ENCODE measurements around the gene MYH14. TPM values are rescaled to one million over a fixed set of nuclear protein-coding genes. Genes with fewer than 3 reads are reported as not detected.

The MYH14 gene
- total and polyA plus RNA-seq, 2 of the 8 experiments (the other 6 are each of a cell fraction or from before 2014, with no cell fraction given): 17.3 to 28.6 TPM

DNA sequence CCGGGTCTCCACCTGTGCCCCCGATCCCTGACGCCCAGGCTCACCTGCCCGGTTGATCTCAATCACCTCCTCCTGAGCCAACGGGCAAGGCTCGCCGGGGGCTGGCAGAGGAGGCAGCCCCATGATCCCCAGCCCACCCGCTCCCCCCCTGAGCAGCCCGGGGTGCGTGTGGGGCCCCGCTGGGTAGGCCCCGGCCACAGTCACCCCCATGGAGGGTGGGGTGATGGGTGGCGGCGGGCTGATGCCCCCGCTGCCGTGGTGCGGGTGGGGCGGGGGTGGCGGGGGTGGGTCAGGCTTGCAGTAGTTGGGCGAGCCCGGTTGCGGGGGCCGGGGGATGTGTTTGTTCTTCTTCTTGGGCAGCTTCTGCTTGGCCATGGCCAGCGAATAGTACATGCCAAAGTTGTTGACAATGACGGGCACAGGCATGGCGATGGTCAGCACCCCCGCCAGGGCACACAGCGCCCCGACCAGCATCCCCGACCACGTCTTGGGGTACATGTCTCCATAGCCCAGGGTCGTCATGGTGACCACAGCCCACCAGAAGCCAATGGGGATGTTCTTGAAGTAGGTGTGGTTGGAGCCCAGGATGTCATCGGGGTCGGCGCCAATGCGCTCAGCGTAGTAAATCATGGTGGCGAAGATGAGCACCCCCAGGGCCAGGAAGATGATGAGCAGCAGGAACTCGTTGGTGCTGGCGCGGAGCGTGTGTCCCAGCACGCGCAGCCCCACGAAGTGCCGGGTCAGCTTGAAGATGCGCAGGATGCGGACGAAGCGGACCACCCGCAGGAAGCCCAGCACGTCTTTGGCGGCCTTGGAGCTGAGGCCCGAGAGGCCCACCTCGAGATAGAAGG lies 119.7 kb downstream of the MYH14 start:
- no peak overlapping the region for H2AK5ac ChIP-seq (ENCODE audit: low read depth, low read length)
- TF ChIP-seq ZNF274 (IDR thresholded peaks at IDR 0.05; ENCODE audit: borderline replicate concordance, extremely low read depth, low read length) (no peak), JUN (IDR thresholded peaks at IDR 0.05; ENCODE audit: low read depth, low read length) (no peak), BCL11A (IDR thresholded peaks at IDR 0.05; ENCODE audit: low read depth in 2 of 2, low read length in 2 of 2) (no peak), TEAD4 (IDR thresholded peaks at IDR 0.05; ENCODE audit: low read depth, low read length) (no peak), TBP (IDR thresholded peaks at IDR 0.05; ENCODE audit: low read depth, low read length) (no peak), EP300 (IDR thresholded peaks at IDR 0.05; ENCODE audit: borderline replicate concordance in 1 of 2, low read depth in 2 of 2, low read length in 2 of 2) (no peak), JUND (IDR thresholded peaks at IDR 0.05; ENCODE audit: low read length) (no peak), BRCA1 (IDR thresholded peaks at IDR 0.05; ENCODE audit: low read depth, low read length) (no peak), SP2 (IDR thresholded peaks at IDR 0.05; ENCODE audit: low read length) (no peak), CREB1 (IDR thresholded peaks at IDR 0.05) (no peak), KDM1A (IDR thresholded peaks at IDR 0.05; ENCODE audit: borderline replicate concordance, low read length) (no peak)
- TF ChIP-seq, protein P1, sequence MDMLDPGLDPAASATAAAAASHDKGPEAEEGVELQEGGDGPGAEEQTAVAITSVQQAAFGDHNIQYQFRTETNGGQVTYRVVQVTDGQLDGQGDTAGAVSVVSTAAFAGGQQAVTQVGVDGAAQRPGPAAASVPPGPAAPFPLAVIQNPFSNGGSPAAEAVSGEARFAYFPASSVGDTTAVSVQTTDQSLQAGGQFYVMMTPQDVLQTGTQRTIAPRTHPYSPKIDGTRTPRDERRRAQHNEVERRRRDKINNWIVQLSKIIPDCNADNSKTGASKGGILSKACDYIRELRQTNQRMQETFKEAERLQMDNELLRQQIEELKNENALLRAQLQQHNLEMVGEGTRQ (IDR thresholded peaks at IDR 0.05; ENCODE audit: low read length): no peak

More for the DNA sequence above, 119.7 kb downstream of the MYH14 start:
- ChIA-PET POLR2A (ENCODE audit: partially characterized antibody) (no interaction called here), CTCF (ENCODE audit: partially characterized antibody) (no interaction called here)
- no peak overlapping the region for H3K4me3 ChIP-seq (ENCODE audit: extremely low read depth in 1 of 4, insufficient read depth in 2 of 4, low read depth in 3 of 4, low read length in 4 of 4)
- peaks cover 0 to 4% of the 10 kb centered on the region in 2 experiments; a peak in 1 of 4 replicates for H3K79me2 ChIP-seq (ENCODE audit: control insufficient read depth in 1 of 2, insufficient read depth in 2 of 2, low read length in 2 of 2)
- H2BK120ac ChIP-seq (replicated peaks; ENCODE audit: low read depth, low read length): no peak overlapping the region
- no peak overlapping the region for H3K18ac ChIP-seq (ENCODE audit: extremely low read depth, low read length)
- no peak overlapping the region for H3K27ac ChIP-seq (ENCODE audit: low read depth, low read length)
- H3K23me2 ChIP-seq (ENCODE audit: low read depth, low read length): peaks cover 12% of the 10 kb centered on the region; the same call in 1 of the 2 replicates
- WGBS, 2 experiments (ENCODE audit: extremely low coverage in 1 of 2, insufficient coverage in 1 of 2, insufficient read length in 1 of 2, insufficient replicate concordance in 2 of 2, low coverage in 1 of 2, low lambda C conversion rate in 2 of 2, missing lambda C conversion rate in 1 of 2): 94% methylated on average over 30 of the region's 55 CpGs; no CpG with 5 or more reads in 1 of the 2 experiments
- peaks cover 3 to 10% (median 5%) of the 10 kb centered on the region in 4 experiments; a peak in 5 of 8 replicates for H3K36me3 ChIP-seq (ENCODE audit: control insufficient read depth in 2 of 4, insufficient read depth in 4 of 4, low read length in 3 of 4)
- FAIRE-seq (no peak), DNase-seq (ENCODE audit: low read depth in 1 of 2, low spot score in 2 of 2) (no peak)
- no peak overlapping the region for H4K91ac ChIP-seq (replicated peaks; ENCODE audit: insufficient read length, low read length)
- H3K9ac ChIP-seq (replicated peaks in 1 of 4; ENCODE audit: extremely low read depth in 1 of 4, low read depth in 3 of 4, low read length in 3 of 4): no peak overlapping the region
- no peak overlapping the region for H2AFZ ChIP-seq (ENCODE audit: low read length)
- H3K9me3 ChIP-seq (ENCODE audit: insufficient read depth in 2 of 2, low read depth in 1 of 2, low read length in 1 of 2): no peaks in the 10 kb centered on the region
- H2BK20ac ChIP-seq (ENCODE audit: low read length): no peak overlapping the region
- H3K4me2 ChIP-seq (ENCODE audit: insufficient read depth in 1 of 2, low read depth in 2 of 2, low read length in 2 of 2): no peak overlapping the region
- peaks cover 22 to 24% of the 10 kb centered on the region in 2 experiments for H4K20me1 ChIP-seq (replicated peaks in 1 of 2; ENCODE audit: control insufficient read depth in 1 of 2, insufficient read depth in 2 of 2, low read length in 2 of 2)
- H3K4ac ChIP-seq (replicated peaks; ENCODE audit: insufficient read length, low read depth, low read length): no peak overlapping the region
- no peak overlapping the region for H3K23ac ChIP-seq (ENCODE audit: insufficient read length)
- H2BK15ac ChIP-seq (ENCODE audit: low read length): no peak overlapping the region
- no peak overlapping the region for H2BK12ac ChIP-seq (ENCODE audit: low read depth, low read length)
- H3K27me3 ChIP-seq (replicated peaks in 1 of 4; ENCODE audit: control insufficient read depth in 3 of 4, extremely low read depth in 1 of 4, insufficient read depth in 3 of 4, low read length in 3 of 4): peaks cover 5 to 13% (median 11%) of the 10 kb centered on the region in 4 experiments; a peak in 6 of 7 replicates
- peaks cover 0 to 15% (median 8%) of the 10 kb centered on the region in 4 experiments; a peak in 6 of 7 replicates for H3K4me1 ChIP-seq (replicated peaks in 1 of 4; ENCODE audit: control insufficient read depth in 3 of 4, insufficient read depth in 4 of 4, low read length in 3 of 4)
- no peak overlapping the region for H3K14ac ChIP-seq (ENCODE audit: insufficient read length)
- H4K8ac ChIP-seq (ENCODE audit: extremely low read depth, insufficient read depth, low read length): no peak overlapping the region
- no peak overlapping the region for H3K56ac ChIP-seq (replicated peaks; ENCODE audit: insufficient read length, low read depth, low read length)
- H3K79me1 ChIP-seq (ENCODE audit: low read depth, low read length): peaks cover 6% of the 10 kb centered on the region; the same call in 1 of the 2 replicates
- H2BK5ac ChIP-seq (ENCODE audit: low read depth, low read length): no peak overlapping the region
- H4K5ac ChIP-seq (ENCODE audit: insufficient read length, low read depth, low read length): no peak overlapping the region
